Measurements from ENCODE around the gene ICAM4.

GRCh38 chr19:10271543-10272086 lies 15.1 kb upstream of the ICAM4 start:
- TF ChIP-seq CTCF (IDR thresholded peaks at IDR 0.05) (no peak), POLR2A (IDR thresholded peaks at IDR 0.05) (no peak)
